Esophagus muscularis mucosa (tissue), 4 donors: Measurements from ENCODE around the gene WDR75. TPM values are rescaled to one million over a fixed set of nuclear protein-coding genes. Genes with fewer than 3 reads are reported as not detected.

Experiments used
- DNase-seq: peaks from one replicate; pipeline ENCODE4 v3.0.0-alpha.2; 2017; ENCODE audit errors: extremely low spot score
- H3K27ac ChIP-seq, 4 donors: fragments of 200-600 bp; sonication (generic); replicated peaks in 1 of 4; 1 replicate in 3 of 4; 2 replicates in 1 of 4; pipeline ENCODE4 v1.5.1; 2016 to 2019; ENCODE audit warnings: mild to moderate bottlenecking in 1 of 4
- H3K27me3 ChIP-seq, 4 donors: fragments of 200-600 bp; sonication (generic); one replicate each; pipeline versions ENCODE4 v1.5.1 to v1.6.0; 2016 to 2019
- H3K36me3 ChIP-seq, 4 donors: fragments of 200-600 bp; sonication (generic); one replicate each; pipeline ENCODE4 v1.5.1; 2016 to 2019
- H3K4me1 ChIP-seq, 4 donors: fragments of 200-600 bp; sonication (generic); one replicate each; pipeline ENCODE4 v1.5.1; 2016 to 2019
- H3K4me3 ChIP-seq, 4 donors: fragments of 200-600 bp; sonication (generic); 1 replicate in 2 of 4; 2 replicates in 2 of 4; pipeline ENCODE4 v1.5.1; 2016 to 2019; ENCODE audit warnings: mild to moderate bottlenecking in 4 of 4, moderate library complexity in 1 of 4
- H3K9me3 ChIP-seq, 4 donors: fragments of 200-600 bp; sonication (generic); 1 replicate in 3 of 4; 2 replicates in 1 of 4; pipeline ENCODE4 v1.5.1; 2016 to 2019
- EP300 ChIP-seq: sonication (generic); formaldehyde crosslinking; IDR thresholded peaks from one replicate; pipeline ENCODE4 v1.6.1; 2017; ENCODE audit warnings: antibody characterized with exemption
- POLR2A ChIP-seq: fragments of 450-650 bp; IDR thresholded peaks from one replicate; pipeline ENCODE4 v1.6.1; 2017; ENCODE audit warnings: antibody characterized with exemption, moderate library complexity, mild to moderate bottlenecking, low read depth
- POLR2AphosphoS5 ChIP-seq, 2 donors: sonication (generic); formaldehyde crosslinking; IDR thresholded peaks; one replicate each; pipeline ENCODE4 v1.6.1; 2017; ENCODE audit warnings: antibody characterized with exemption in 2 of 2
- WGBS: methylation state at CpG from one replicate; pipeline ENCODE4 v1.1.5; 2018; 5-methylcytosine and 5-hydroxymethylcytosine counted together
- intact Hi-C: fragments of 100-400 bp; cut with DNase I; formaldehyde crosslinking; loops from one replicate; pipeline ENCODE4 v1.15.1; 2023
- total RNA-seq, 4 donors: library from RNA; depleted of rRNA; stranded (reverse); fragments of >200 nt; gene quantifications; one replicate each; pipeline versions ENCODE4 v1.1.0 to v1.2.1, GENCODE V29; 2016
- TF ChIP-seq, protein P1 (sequence below), 3 experiments: fragments of 200-600 bp in 2 of 3; fragments of 450-650 bp in 1 of 3; sonication (generic) in 2 of 3; IDR thresholded peaks; one replicate each; pipeline ENCODE4 v1.5.1; 2017 to 2019; ENCODE audit warnings: antibody characterized with exemption in 3 of 3, mild to moderate bottlenecking in 2 of 3, moderate library complexity in 1 of 3

The WDR75 gene
- total RNA-seq, 4 donors from 2014 or later, result 18.7 to 35.3 (median 24.7) TPM

DNA sequence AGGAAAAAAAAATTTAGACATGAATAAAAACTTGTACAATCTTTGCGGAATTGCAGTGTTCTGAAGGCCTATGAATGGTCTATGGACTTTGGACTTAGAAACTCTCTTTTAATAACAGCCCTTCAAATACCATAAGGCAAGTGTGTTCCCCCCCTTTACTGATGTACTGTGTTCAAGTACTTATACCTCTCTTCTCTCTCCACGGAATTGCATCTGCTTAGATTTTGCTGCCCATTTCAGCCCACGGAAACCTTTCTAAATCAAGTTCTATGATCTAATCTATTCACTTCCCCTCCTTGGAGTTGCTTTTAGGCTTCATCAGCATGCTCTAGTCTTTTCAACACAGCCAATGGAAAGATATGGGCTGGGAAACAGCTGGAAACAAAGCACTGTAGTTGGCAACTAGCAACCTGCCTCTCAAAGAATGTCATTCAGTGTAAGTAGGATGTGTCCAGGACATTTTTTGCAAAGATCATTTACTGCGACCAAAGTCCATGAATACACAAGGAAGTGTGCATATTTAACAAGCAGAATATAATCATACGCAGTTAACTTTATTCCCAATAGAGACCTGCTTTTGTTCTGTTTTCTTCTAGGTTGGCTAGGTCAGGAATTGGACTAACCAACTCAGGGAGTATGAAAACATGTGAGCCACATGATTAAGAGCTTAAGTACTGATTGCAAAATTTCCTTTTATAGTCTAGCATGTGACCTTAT, 81.3 kb downstream of the WDR75 start:
- DNase-seq, result no peak
- peak overlapping the region in 3 of 4 donors; percentile 3 to 21 (median 11) for H3K27ac ChIP-seq
- no peaks in the 10 kb centered on the region for H3K27me3 ChIP-seq
- no peak for TF ChIP-seq POLR2A
- no peak for TF ChIP-seq EP300
- no peak for TF ChIP-seq POLR2AphosphoS5 (IDR thresholded peaks at IDR 0.05)
- TF ChIP-seq, protein P1, sequence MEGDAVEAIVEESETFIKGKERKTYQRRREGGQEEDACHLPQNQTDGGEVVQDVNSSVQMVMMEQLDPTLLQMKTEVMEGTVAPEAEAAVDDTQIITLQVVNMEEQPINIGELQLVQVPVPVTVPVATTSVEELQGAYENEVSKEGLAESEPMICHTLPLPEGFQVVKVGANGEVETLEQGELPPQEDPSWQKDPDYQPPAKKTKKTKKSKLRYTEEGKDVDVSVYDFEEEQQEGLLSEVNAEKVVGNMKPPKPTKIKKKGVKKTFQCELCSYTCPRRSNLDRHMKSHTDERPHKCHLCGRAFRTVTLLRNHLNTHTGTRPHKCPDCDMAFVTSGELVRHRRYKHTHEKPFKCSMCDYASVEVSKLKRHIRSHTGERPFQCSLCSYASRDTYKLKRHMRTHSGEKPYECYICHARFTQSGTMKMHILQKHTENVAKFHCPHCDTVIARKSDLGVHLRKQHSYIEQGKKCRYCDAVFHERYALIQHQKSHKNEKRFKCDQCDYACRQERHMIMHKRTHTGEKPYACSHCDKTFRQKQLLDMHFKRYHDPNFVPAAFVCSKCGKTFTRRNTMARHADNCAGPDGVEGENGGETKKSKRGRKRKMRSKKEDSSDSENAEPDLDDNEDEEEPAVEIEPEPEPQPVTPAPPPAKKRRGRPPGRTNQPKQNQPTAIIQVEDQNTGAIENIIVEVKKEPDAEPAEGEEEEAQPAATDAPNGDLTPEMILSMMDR (IDR thresholded peaks at IDR 0.05), result no peak
- H3K9me3 ChIP-seq, result no peaks in the 10 kb centered on the region
- H3K4me3 ChIP-seq, result no peak overlapping the region
- intact Hi-C loops, result no loop called here
- peaks cover 12 to 29% (median 25%) of the 10 kb centered on the region in 4 donors for H3K4me1 ChIP-seq
- no peaks in the 10 kb centered on the region for H3K36me3 ChIP-seq
- 67% methylated on average over 5 of the region's 5 CpGs for WGBS

GRCh38 chr2:189524746-189525145, 83.5 kb downstream of the WDR75 start:
- no peak for TF ChIP-seq POLR2AphosphoS5 (IDR thresholded peaks at IDR 0.05)
- no peak for TF ChIP-seq POLR2A
- no peak for TF ChIP-seq EP300
- TF ChIP-seq, protein P1 (IDR thresholded peaks at IDR 0.05), result no peak
- Histone ChIP-seq H3K9me3 (no peaks in the 10 kb centered on the region), H3K27ac (no peak overlapping the region), H3K4me1 (peaks cover 15 to 39% (median 32%) of the 10 kb centered on the region in 4 donors), H3K27me3 (no peaks in the 10 kb centered on the region), H3K36me3 (no peaks in the 10 kb centered on the region), H3K4me3 (no peak overlapping the region)
- DNase-seq, result no peak
- WGBS, result 85% methylated on average over 4 of the region's 4 CpGs
- intact Hi-C loops, result no loop called here

Other genes starting within 250 kb of the WDR75 start
- gene SLC40A1, start 139.3 kb downstream of the WDR75 start, total RNA-seq, result 10 to 100 TPM; 35.3 to 80.9 (median 40.8) TPM
- 10 to 100 TPM; 39.6 to 51.9 (median 47.2) TPM for gene ASNSD1, start 220.0 kb downstream of the WDR75 start, total RNA-seq
- gene ANKAR, start 233.2 kb downstream of the WDR75 start, total RNA-seq, result 10 to 100 TPM in 3 of 4 donors, 1 to 10 TPM in 1; 7.9 to 19.1 (median 11.2) TPM